ENCODE results near the gene LRMDA. TPM values are rescaled to one million over a fixed set of nuclear protein-coding genes. Genes with fewer than 3 reads are reported as not detected.

Gene LRMDA
- polyA plus RNA-seq, 2 of the 4 experiments (the other 2 are of a cell fraction), result 4.6 to 5.2 TPM

- Histone ChIP-seq H3K4me2 (no peak overlapping the region), H3K4me1 (no peaks in the 10 kb centered on the region), H3K9me3 (no peaks in the 10 kb centered on the region), H3K4me3 (no peak overlapping the region), H3K27ac (no peak overlapping the region)
- WGBS (ENCODE audit: missing lambda C conversion rate), result 12% methylated on average over 1 of the region's 1 CpG
- TF ChIP-seq FOSB (CRISPR knock-in tag; IDR thresholded peaks at IDR 0.05) (no peak), ZNF302 (CRISPR knock-in tag; IDR thresholded peaks at IDR 0.05) (no peak), MAFK (IDR thresholded peaks at IDR 0.05; ENCODE audit: partially characterized antibody) (no peak), NFE2L2 (conservative IDR thresholded peaks at IDR 0.05; ENCODE audit: low read length) (no peak), CEBPB (IDR thresholded peaks at IDR 0.05) (no peak), RCOR1 (IDR thresholded peaks at IDR 0.05; ENCODE audit: low read depth, low read length) (no peak), MAZ (IDR thresholded peaks at IDR 0.05; ENCODE audit: borderline replicate concordance, low read depth, low read length) (no peak), RFX5 (IDR thresholded peaks at IDR 0.05) (no peak), HOXB5 (CRISPR knock-in tag; IDR thresholded peaks at IDR 0.05) (no peak), CBX8 (IDR thresholded peaks at IDR 0.05) (no peak), USF2 (IDR thresholded peaks at IDR 0.05) (no peak), HDAC2 (IDR thresholded peaks at IDR 0.05) (no peak), CHD2 (IDR thresholded peaks at IDR 0.05; ENCODE audit: low read length, partially characterized antibody) (no peak), CTCF (IDR thresholded peaks at IDR 0.05) (no peak), HMGXB4 (CRISPR knock-in tag; IDR thresholded peaks at IDR 0.05; ENCODE audit: borderline replicate concordance) (no peak), SREBF2 (IDR thresholded peaks at IDR 0.05) (no peak)
- no peak for ATAC-seq
- ChIA-PET POLR2A (no interaction called here), CTCF (interaction anchor here (1.2 kb wide), 1 partner anchor 83 kb away, joined by 3 read pairs; no protein-coding TSS in a partner anchor)
- DNase-seq (ENCODE audit: low read depth in 1 of 2, low spot score in 1 of 2), result no peak
- no peak for FAIRE-seq
Measured at GRCh38 chr10:76119515-76119914, 688.1 kb downstream of the LRMDA start.

GRCh38 chr10:76122056-76122455 is 690.6 kb downstream of the LRMDA start:
- POLR2A ChIA-PET, result no interaction called here

More at GRCh38 chr10:76122056-76122455, 690.6 kb downstream of the LRMDA start:
- no peak for DNase-seq (ENCODE audit: low read depth in 1 of 2, low spot score in 1 of 2)
- Histone ChIP-seq H3K9me3 (no peaks in the 10 kb centered on the region), H3K4me2 (no peak overlapping the region), H3K27ac (no peak overlapping the region), H3K4me1 (no peaks in the 10 kb centered on the region), H3K4me3 (no peak overlapping the region)
- CTCF ChIA-PET, result no interaction called here
- TF ChIP-seq RAD21 (conservative IDR thresholded peaks at IDR 0.05 in 1 of 2, IDR thresholded peaks at IDR 0.05 in 1 of 2) (no peak), ESRRA (IDR thresholded peaks at IDR 0.05; ENCODE audit: borderline replicate concordance, low read length) (no peak), ATOH8 (CRISPR knock-in tag; IDR thresholded peaks at IDR 0.05; ENCODE audit: low read depth) (no peak), E2F6 (IDR thresholded peaks at IDR 0.05; ENCODE audit: borderline replicate concordance, low read depth) (no peak), ZFP36 (IDR thresholded peaks at IDR 0.05; ENCODE audit: borderline replicate concordance, partially characterized antibody) (no peak), HES2 (IDR thresholded peaks at IDR 0.05) (no peak), HEYL (CRISPR knock-in tag; IDR thresholded peaks at IDR 0.05) (no peak), CEBPB (IDR thresholded peaks at IDR 0.05) (no peak), FOSB (CRISPR knock-in tag; IDR thresholded peaks at IDR 0.05) (no peak), EHMT2 (IDR thresholded peaks at IDR 0.05; ENCODE audit: low read depth) (no peak), EP300 (IDR thresholded peaks at IDR 0.05) (no peak), MAZ (IDR thresholded peaks at IDR 0.05; ENCODE audit: borderline replicate concordance, low read depth, low read length) (no peak), GATA3 (IDR thresholded peaks at IDR 0.05; ENCODE audit: borderline replicate concordance) (no peak), CHD4 (IDR thresholded peaks at IDR 0.05; ENCODE audit: borderline replicate concordance) (no peak), RARB (CRISPR knock-in tag; IDR thresholded peaks at IDR 0.05) (no peak), POLR2AphosphoS2 (conservative IDR thresholded peaks at IDR 0.05; ENCODE audit: low read length) (no peak)
- no peak for FAIRE-seq
- 29% methylated on average over 4 of the region's 4 CpGs for WGBS (ENCODE audit: missing lambda C conversion rate)
- ATAC-seq, result no peak

All from A549 (cell line).